SK-N-SH (cell line): ENCODE data around the gene PAMR1. TPM values are rescaled to one million over a fixed set of nuclear protein-coding genes. Genes with fewer than 3 reads are reported as not detected.

Experiments used
- CTCF ChIA-PET: fragments of 300-600, 350-600 bp; formaldehyde crosslinking; extraction: SDS; loops from one replicate; lab custom pipeline; 2021; lab: Yijun Ruan, JAX
- POLR2A ChIA-PET: fragments of 350-600 bp; sonication (Branson Sonifier 250); formaldehyde crosslinking; extraction: SDS; loops from one replicate; lab custom pipeline; 2020; ENCODE audit warnings: antibody characterized with exemption, inconsistent platforms; lab: Yijun Ruan, JAX
- DNase-seq: peaks from one replicate; pipeline ENCODE4 v3.0.0; 2012
- H2AFZ ChIP-seq: fragments of 200-600 bp; sonication (generic); 2 replicates; pipeline ENCODE4 v1.8.1; 2016; ENCODE audit warnings: antibody characterized with exemption, mild to moderate bottlenecking, low read depth
- H3F3A ChIP-seq: fragments of 200-600 bp; sonication (generic); replicated peaks from 2 replicates; pipeline ENCODE3; 2016; ENCODE audit warnings: antibody characterized with exemption, mild to moderate bottlenecking; ENCODE audit not compliant: insufficient read depth
- H3K27ac ChIP-seq, 2 experiments: fragments of 200-500 bp in 1 of 2; fragments of 200-600 bp in 1 of 2; sonication (Bioruptor generic) in 1 of 2; sonication (generic), shearing (Covaris generic) in 1 of 2; 2 replicates each; pipeline versions ENCODE4 v1.5.1 to v1.6.1; 2014 to 2016; ENCODE audit warnings: low read depth in 2 of 2, inconsistent platforms in 1 of 2, low read length in 1 of 2, mild to moderate bottlenecking in 1 of 2, mixed read lengths in 1 of 2
- H3K27me3 ChIP-seq: fragments of 200-600 bp; sonication (generic), shearing (Covaris generic); 2 replicates; pipeline ENCODE4 v1.6.1; 2016; ENCODE audit warnings: mixed run types; ENCODE audit not compliant: insufficient read depth
- H3K36me3 ChIP-seq, 2 experiments: fragments of 200-500 bp in 1 of 2; fragments of 200-600 bp in 1 of 2; sonication (Bioruptor generic) in 1 of 2; sonication (generic) in 1 of 2; replicated peaks in 1 of 2; 2 replicates each; pipeline versions ENCODE3 to v1.5.1; 2014 to 2016; ENCODE audit warnings: low read length in 1 of 2, mild to moderate bottlenecking in 1 of 2; ENCODE audit not compliant: insufficient read depth in 2 of 2, control insufficient read depth in 1 of 2
- H3K4me1 ChIP-seq, 2 experiments: fragments of 200-500 bp in 1 of 2; fragments of 200-600 bp in 1 of 2; sonication (Bioruptor generic) in 1 of 2; sonication (generic), shearing (Covaris generic) in 1 of 2; 2 replicates each; pipeline versions ENCODE4 v1.5.1 to v1.6.1; 2014 to 2016; ENCODE audit warnings: low read depth in 1 of 2, low read length in 1 of 2, mixed run types in 1 of 2; ENCODE audit not compliant: insufficient read depth in 2 of 2, control insufficient read depth in 1 of 2
- H3K4me2 ChIP-seq: fragments of 200-600 bp; sonication (generic), shearing (Covaris generic); 2 replicates; pipeline ENCODE4 v1.6.1; 2017; ENCODE audit warnings: mixed run types
- H3K4me3 ChIP-seq, 2 experiments: fragments of 200-500 bp in 1 of 2; fragments of 200-600 bp in 1 of 2; sonication (Bioruptor generic) in 1 of 2; sonication (generic), shearing (Covaris generic) in 1 of 2; 2 replicates each; pipeline versions ENCODE4 v1.5.1 to v1.8.1; 2014 to 2016; ENCODE audit warnings: low read depth in 2 of 2, inconsistent platforms in 1 of 2, low read length in 1 of 2, mild to moderate bottlenecking in 1 of 2, mixed read lengths in 1 of 2, moderate library complexity in 1 of 2
- H3K79me2 ChIP-seq: fragments of 200-600 bp; sonication (generic); 2 replicates; pipeline ENCODE4 v1.8.1; 2017; ENCODE audit warnings: mild to moderate bottlenecking; ENCODE audit not compliant: insufficient read depth
- H3K9ac ChIP-seq: fragments of 200-600 bp; sonication (generic); 2 replicates; pipeline ENCODE4 v1.6.1; 2017; ENCODE audit warnings: mixed run types
- H3K9me2 ChIP-seq: fragments of 200-600 bp; sonication (generic); 2 replicates; pipeline ENCODE4 v1.6.1; 2017; ENCODE audit warnings: mixed run types
- H3K9me3 ChIP-seq: fragments of 200-600 bp; sonication (generic); 2 replicates; pipeline ENCODE4 v1.6.1; 2017; ENCODE audit warnings: mixed run types, mild to moderate bottlenecking, moderate library complexity
- H4K20me1 ChIP-seq: fragments of 200-600 bp; sonication (generic); 2 replicates; pipeline ENCODE4 v1.6.1; 2017; ENCODE audit warnings: mild to moderate bottlenecking, mixed run types; ENCODE audit not compliant: insufficient read depth
- ELF1 ChIP-seq: IDR thresholded peaks from 2 replicates; pipeline ENCODE4 v1.4.0; 2012
- EP300 ChIP-seq, 2 experiments: IDR thresholded peaks; 2 replicates each; pipeline versions ENCODE4 v1.4.0 to v1.6.1; 2012; ENCODE audit warnings: borderline replicate concordance in 1 of 2, low read depth in 1 of 2, low read length in 1 of 2
- FOSL2 ChIP-seq: IDR thresholded peaks from 2 replicates; pipeline ENCODE4 v1.4.0; 2012; ENCODE audit warnings: low read depth, mild to moderate bottlenecking, moderate library complexity, borderline replicate concordance
- FOXJ3 ChIP-seq: sonication (generic); formaldehyde crosslinking; IDR thresholded peaks from 2 replicates; pipeline ENCODE4 v1.5.1; 2020; ENCODE audit warnings: mild to moderate bottlenecking, missing genetic modification reagents
- GABPA ChIP-seq: IDR thresholded peaks from 2 replicates; pipeline ENCODE4 v1.4.0; 2012; ENCODE audit warnings: low read depth, mild to moderate bottlenecking
- JUND ChIP-seq: IDR thresholded peaks from 2 replicates; pipeline ENCODE4 v1.4.0; 2012
- NRF1 ChIP-seq: IDR thresholded peaks from 2 replicates; pipeline ENCODE4 v1.6.1; 2012; ENCODE audit warnings: low read depth, mild to moderate bottlenecking, low read length
- PBX3 ChIP-seq: IDR thresholded peaks from 2 replicates; pipeline ENCODE4; 2012
- RAD21 ChIP-seq: IDR thresholded peaks from 2 replicates; pipeline ENCODE4 v1.6.1; 2012; ENCODE audit warnings: mild to moderate bottlenecking, low read length
- TCF12 ChIP-seq: IDR thresholded peaks from 2 replicates; pipeline ENCODE4 v1.4.0; 2012
- USF1 ChIP-seq: IDR thresholded peaks from 2 replicates; pipeline ENCODE4 v1.4.0; 2012; ENCODE audit warnings: low read depth, borderline replicate concordance
- YY1 ChIP-seq: IDR thresholded peaks from 2 replicates; pipeline ENCODE4 v1.4.0; 2012; ENCODE audit warnings: low read depth, mild to moderate bottlenecking
- WGBS: methylation state at CpG from one replicate; pipeline ENCODE4 v1.1.6; 2017; ENCODE audit warnings: low lambda C conversion rate; 5-methylcytosine and 5-hydroxymethylcytosine counted together
- polyA plus RNA-seq, 3 experiments: library from polyadenylated mRNA; depleted of rRNA; stranded (reverse); fragments of >200 nt; gene quantifications; 2 replicates each; pipeline ENCODE4 v1.2.3, GENCODE V29; 2012
- TF ChIP-seq, protein P1 (sequence below): fragments of 150-350 bp; IDR thresholded peaks from 2 replicates; pipeline ENCODE4 v1.6.1; 2017; ENCODE audit warnings: antibody characterized with exemption, low read length, low read depth, borderline replicate concordance
- TF ChIP-seq, protein P2 (sequence below): IDR thresholded peaks from 2 replicates; pipeline ENCODE4 v1.6.1; 2012; ENCODE audit warnings: mild to moderate bottlenecking, low read depth, low read length, moderate library complexity

PAMR1 gene
- polyA plus RNA-seq, 1 of the 3 experiments (the other 2 are of a cell fraction): 0.31 TPM

DNA sequence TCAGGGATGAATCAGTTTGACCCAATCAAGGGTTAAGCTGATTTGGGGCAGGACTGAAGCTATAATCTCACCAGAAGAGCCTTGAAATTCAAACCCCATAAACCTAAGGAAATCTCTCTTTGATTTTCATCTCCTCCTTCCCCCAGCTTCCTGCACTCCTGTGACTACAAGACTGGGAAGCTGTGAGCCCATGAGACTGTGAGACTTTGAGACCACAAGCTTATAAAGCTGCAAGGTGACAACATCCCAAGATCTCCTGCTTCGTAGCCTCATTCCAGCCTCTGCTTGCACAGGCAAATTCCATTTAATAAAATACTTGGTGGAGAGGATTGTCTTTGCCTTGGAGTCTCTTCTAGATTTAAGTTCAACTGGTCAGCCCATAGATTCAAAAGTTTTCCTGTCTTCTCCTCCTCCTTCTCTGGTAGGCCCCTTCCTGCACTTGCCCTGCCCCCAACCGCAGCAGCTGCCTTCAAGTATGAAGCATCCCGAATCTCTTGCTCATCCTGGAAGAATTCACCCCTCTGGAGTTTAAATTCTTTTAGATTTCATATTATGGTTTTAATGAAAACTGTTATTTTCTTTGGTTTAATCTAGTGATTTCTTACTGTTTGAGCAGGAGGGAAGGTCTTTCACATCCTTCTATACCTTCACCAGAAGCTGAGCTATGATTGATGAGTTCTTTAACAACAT, 42.1 kb downstream of the PAMR1 start:
- peaks cover 16% of the 10 kb centered on the region for H3F3A ChIP-seq
- H3K79me2 ChIP-seq: no peaks in the 10 kb centered on the region
- no peaks in the 10 kb centered on the region; a peak in 1 of 4 replicates for H3K4me1 ChIP-seq
- 58% methylated on average over 3 of the region's 3 CpGs for WGBS
- H3K27ac ChIP-seq: peak overlapping the region in 1 of 2 experiments; percentile 37; a peak in 1 of 4 replicates
- H4K20me1 ChIP-seq: no peaks in the 10 kb centered on the region
- peaks cover 7% of the 10 kb centered on the region; the same call in 1 of the 2 replicates for H3K9me3 ChIP-seq
- H3K27me3 ChIP-seq: no peaks in the 10 kb centered on the region
- no peaks in the 10 kb centered on the region for H3K36me3 ChIP-seq
- no peak overlapping the region for H3K4me2 ChIP-seq
- no peak overlapping the region for H3K9ac ChIP-seq
- TF ChIP-seq EP300 (IDR thresholded peaks at IDR 0.05; ENCODE audit: borderline replicate concordance in 1 of 2, low read depth in 1 of 2, low read length in 1 of 2) (0 out of 4 replicates have a peak, but pooled peaks of 1 of the 2 experiments have one; percentile 12), ELF1 (no peak), YY1 (no peak), JUND (no peak), FOXJ3 (no peak), FOSL2 (0 out of 2 replicates have a peak, but pooled peaks have one; percentile 3), TCF12 (no peak)
- H3K4me3 ChIP-seq: no peak overlapping the region
- no peak overlapping the region for H2AFZ ChIP-seq
- H3K9me2 ChIP-seq: no peaks in the 10 kb centered on the region
- CTCF ChIA-PET: interaction anchor here (4.9 kb wide), 1 partner anchor 20 kb away, joined by 15 read pairs; no protein-coding TSS in a partner anchor
- DNase-seq: no peak
- POLR2A ChIA-PET: no interaction called here

GRCh38 chr11:35479731-35480130, 45.7 kb downstream of the PAMR1 start:
- H3K9me3 ChIP-seq: peaks cover 7% of the 10 kb centered on the region; the same call in 1 of the 2 replicates
- H3K9me2 ChIP-seq: no peaks in the 10 kb centered on the region
- H3K27me3 ChIP-seq: no peaks in the 10 kb centered on the region
- H3K4me1 ChIP-seq: peaks cover 0 to 3% of the 10 kb centered on the region in 2 experiments; a peak in 2 of 4 replicates
- no peak overlapping the region for H3K9ac ChIP-seq
- 76% methylated on average over 4 of the region's 5 CpGs for WGBS
- no peak overlapping the region for H3K4me3 ChIP-seq
- peaks cover 12% of the 10 kb centered on the region for H3F3A ChIP-seq
- H4K20me1 ChIP-seq: no peaks in the 10 kb centered on the region
- TF ChIP-seq TCF12: no peak
- TF ChIP-seq NRF1: no peak
- TF ChIP-seq PBX3: no peak
- POLR2A ChIA-PET: no interaction called here
- DNase-seq: no peak
- H2AFZ ChIP-seq: no peak overlapping the region
- CTCF ChIA-PET: no interaction called here
- no peak overlapping the region for H3K4me2 ChIP-seq
- no peaks in the 10 kb centered on the region for H3K79me2 ChIP-seq
- H3K36me3 ChIP-seq: no peaks in the 10 kb centered on the region
- no peak overlapping the region for H3K27ac ChIP-seq

DNA sequence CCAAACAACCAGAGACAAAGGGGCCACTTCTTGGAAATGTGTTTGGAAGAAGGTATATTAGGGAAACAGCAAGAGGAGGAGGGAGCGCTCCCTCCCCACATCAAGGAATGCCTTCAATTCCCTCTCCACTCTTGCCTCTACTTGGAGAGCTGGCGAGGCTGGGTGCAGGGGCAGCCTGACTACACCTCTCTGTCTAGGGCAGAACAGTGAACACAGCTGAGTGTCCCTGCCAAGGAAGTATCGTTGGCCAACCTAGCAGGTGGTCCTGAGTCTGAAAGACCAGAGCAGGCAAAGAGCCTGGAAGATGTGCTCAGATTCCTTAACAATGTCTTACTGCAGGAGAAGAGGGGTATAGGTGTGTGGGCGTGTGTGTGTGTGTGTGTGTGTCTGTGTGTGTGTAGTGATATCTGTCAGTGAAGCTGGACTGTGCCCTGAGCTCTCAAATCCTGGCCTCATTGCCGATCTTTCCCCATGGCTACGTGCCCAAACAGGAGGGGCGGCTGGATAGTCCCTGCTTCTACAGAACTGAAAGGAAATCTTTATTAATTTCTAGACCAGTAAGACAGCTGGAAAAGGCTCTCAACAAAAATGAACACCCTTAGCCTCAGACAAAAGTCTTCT, 46.8 kb downstream of the PAMR1 start:
- no peaks in the 10 kb centered on the region for H4K20me1 ChIP-seq
- no peaks in the 10 kb centered on the region for H3K36me3 ChIP-seq
- no peak overlapping the region for H3K4me2 ChIP-seq
- peaks cover 0 to 3% of the 10 kb centered on the region in 2 experiments; a peak in 1 of 4 replicates for H3K4me1 ChIP-seq
- H3K27me3 ChIP-seq: no peaks in the 10 kb centered on the region
- H3K27ac ChIP-seq: no peak overlapping the region
- no peak overlapping the region for H3K9ac ChIP-seq
- no peak for DNase-seq
- H3F3A ChIP-seq: peaks cover 2% of the 10 kb centered on the region
- 66% methylated on average over 7 of the region's 7 CpGs for WGBS
- ChIA-PET CTCF (interaction anchor here (0.9 to 1.0 kb wide), 2 partner anchors 9 to 66 kb away, joined by 3 to 4 read pairs; no protein-coding TSS in a partner anchor), POLR2A (no interaction called here)
- TF ChIP-seq GABPA (no peak), USF1 (no peak), RAD21 (no peak)
- TF ChIP-seq, protein P1, sequence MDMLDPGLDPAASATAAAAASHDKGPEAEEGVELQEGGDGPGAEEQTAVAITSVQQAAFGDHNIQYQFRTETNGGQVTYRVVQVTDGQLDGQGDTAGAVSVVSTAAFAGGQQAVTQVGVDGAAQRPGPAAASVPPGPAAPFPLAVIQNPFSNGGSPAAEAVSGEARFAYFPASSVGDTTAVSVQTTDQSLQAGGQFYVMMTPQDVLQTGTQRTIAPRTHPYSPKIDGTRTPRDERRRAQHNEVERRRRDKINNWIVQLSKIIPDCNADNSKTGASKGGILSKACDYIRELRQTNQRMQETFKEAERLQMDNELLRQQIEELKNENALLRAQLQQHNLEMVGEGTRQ: no peak
- TF ChIP-seq, protein P2, sequence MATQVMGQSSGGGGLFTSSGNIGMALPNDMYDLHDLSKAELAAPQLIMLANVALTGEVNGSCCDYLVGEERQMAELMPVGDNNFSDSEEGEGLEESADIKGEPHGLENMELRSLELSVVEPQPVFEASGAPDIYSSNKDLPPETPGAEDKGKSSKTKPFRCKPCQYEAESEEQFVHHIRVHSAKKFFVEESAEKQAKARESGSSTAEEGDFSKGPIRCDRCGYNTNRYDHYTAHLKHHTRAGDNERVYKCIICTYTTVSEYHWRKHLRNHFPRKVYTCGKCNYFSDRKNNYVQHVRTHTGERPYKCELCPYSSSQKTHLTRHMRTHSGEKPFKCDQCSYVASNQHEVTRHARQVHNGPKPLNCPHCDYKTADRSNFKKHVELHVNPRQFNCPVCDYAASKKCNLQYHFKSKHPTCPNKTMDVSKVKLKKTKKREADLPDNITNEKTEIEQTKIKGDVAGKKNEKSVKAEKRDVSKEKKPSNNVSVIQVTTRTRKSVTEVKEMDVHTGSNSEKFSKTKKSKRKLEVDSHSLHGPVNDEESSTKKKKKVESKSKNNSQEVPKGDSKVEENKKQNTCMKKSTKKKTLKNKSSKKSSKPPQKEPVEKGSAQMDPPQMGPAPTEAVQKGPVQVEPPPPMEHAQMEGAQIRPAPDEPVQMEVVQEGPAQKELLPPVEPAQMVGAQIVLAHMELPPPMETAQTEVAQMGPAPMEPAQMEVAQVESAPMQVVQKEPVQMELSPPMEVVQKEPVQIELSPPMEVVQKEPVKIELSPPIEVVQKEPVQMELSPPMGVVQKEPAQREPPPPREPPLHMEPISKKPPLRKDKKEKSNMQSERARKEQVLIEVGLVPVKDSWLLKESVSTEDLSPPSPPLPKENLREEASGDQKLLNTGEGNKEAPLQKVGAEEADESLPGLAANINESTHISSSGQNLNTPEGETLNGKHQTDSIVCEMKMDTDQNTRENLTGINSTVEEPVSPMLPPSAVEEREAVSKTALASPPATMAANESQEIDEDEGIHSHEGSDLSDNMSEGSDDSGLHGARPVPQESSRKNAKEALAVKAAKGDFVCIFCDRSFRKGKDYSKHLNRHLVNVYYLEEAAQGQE: no peak
- H3K9me3 ChIP-seq: peaks cover 7% of the 10 kb centered on the region; the same call in 1 of the 2 replicates
- H2AFZ ChIP-seq: no peak overlapping the region
- no peaks in the 10 kb centered on the region for H3K9me2 ChIP-seq
- no peaks in the 10 kb centered on the region for H3K79me2 ChIP-seq
- no peak overlapping the region for H3K4me3 ChIP-seq
